KMS-11 (cell line): ENCODE data around the gene CAMKMT.

Experiments
- H2AFZ ChIP-seq: fragments of 200-600 bp; sonication (generic); 2 replicates; pipeline ENCODE4 v1.6.1; 2016; ENCODE audit warnings: antibody characterized with exemption, mixed run types, low read depth
- H3K27ac ChIP-seq: fragments of 200-600 bp; sonication (generic); 2 replicates; pipeline ENCODE4 v1.6.1; 2016; ENCODE audit warnings: mild to moderate bottlenecking, mixed run types
- H3K27me3 ChIP-seq: fragments of 200-600 bp; sonication (generic); 2 replicates; pipeline ENCODE4 v1.6.1; 2017; ENCODE audit warnings: mild to moderate bottlenecking, low read depth, mixed run types, moderate library complexity; ENCODE audit not compliant: insufficient read depth
- H3K36me3 ChIP-seq: fragments of 200-600 bp; sonication (generic); 2 replicates; pipeline ENCODE4 v1.6.1; 2017; ENCODE audit warnings: mild to moderate bottlenecking, mixed run types; ENCODE audit not compliant: insufficient read depth
- H3K4me1 ChIP-seq: fragments of 200-600 bp; sonication (generic); 2 replicates; pipeline ENCODE4 v1.6.1; 2016; ENCODE audit warnings: mild to moderate bottlenecking, low read depth, mixed run types; ENCODE audit not compliant: poor library complexity, severe bottlenecking
- H3K4me2 ChIP-seq: fragments of 200-600 bp; sonication (generic); 2 replicates; pipeline ENCODE4 v1.7.0; 2016; ENCODE audit warnings: mild to moderate bottlenecking, mixed run types
- H3K4me3 ChIP-seq: fragments of 200-600 bp; sonication (generic); IDR thresholded peaks from 2 replicates; pipeline ENCODE4 v1.6.1; 2017; ENCODE audit warnings: low read depth, low read length, mixed read lengths; ENCODE audit not compliant: insufficient read depth
- H3K79me2 ChIP-seq: fragments of 200-600 bp; sonication (generic); 2 replicates; pipeline ENCODE4 v1.6.1; 2016; ENCODE audit warnings: low read depth, mixed run types; ENCODE audit not compliant: insufficient read depth
- H3K9ac ChIP-seq: fragments of 200-600 bp; sonication (generic); 2 replicates; pipeline ENCODE4 v1.6.1; 2016; ENCODE audit warnings: mild to moderate bottlenecking, mixed run types
- H4K20me1 ChIP-seq: fragments of 200-600 bp; sonication (generic); 2 replicates; pipeline ENCODE4 v1.6.1; 2016; ENCODE audit warnings: mild to moderate bottlenecking, mixed run types; ENCODE audit not compliant: insufficient read depth
- CTCF ChIP-seq: fragments of 200-600 bp; sonication (generic); conservative IDR thresholded peaks from 2 replicates; pipeline ENCODE4 v1.6.1; 2017; ENCODE audit warnings: low read depth, mild to moderate bottlenecking, antibody characterized with exemption, low read length, moderate library complexity, mixed read lengths

The CAMKMT gene

DNA sequence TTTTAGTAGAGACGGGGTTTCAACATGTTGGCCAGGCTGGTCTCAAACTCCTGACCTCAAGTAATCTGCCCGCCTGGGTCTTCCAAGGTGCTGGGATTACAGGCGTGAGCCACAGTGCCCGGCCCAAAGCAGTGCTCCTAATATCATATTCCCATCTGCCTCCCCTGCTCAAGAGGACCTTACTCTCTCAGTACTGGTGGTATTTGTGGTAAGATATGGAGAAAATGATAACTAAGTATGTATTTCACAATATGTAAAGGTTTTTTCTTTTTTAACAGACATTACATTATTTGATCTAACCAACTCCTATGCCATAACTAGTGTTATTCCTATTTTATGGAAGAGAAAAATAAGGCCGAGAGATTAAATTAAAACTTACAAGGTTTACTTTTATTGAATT, 201.0 kb downstream of the CAMKMT start:
- no peak for TF ChIP-seq CTCF
- no peaks in the 10 kb centered on the region for H3K4me1 ChIP-seq
- no peaks in the 10 kb centered on the region for H3K36me3 ChIP-seq
- H3K79me2 ChIP-seq, result no peaks in the 10 kb centered on the region
- no peak overlapping the region for H3K4me3 ChIP-seq
- H3K4me2 ChIP-seq, result no peak overlapping the region
- H3K9ac ChIP-seq, result no peak overlapping the region
- H3K27me3 ChIP-seq, result no peaks in the 10 kb centered on the region
- no peak overlapping the region for H2AFZ ChIP-seq
- H4K20me1 ChIP-seq, result no peaks in the 10 kb centered on the region
- H3K27ac ChIP-seq, result no peak overlapping the region

DNA sequence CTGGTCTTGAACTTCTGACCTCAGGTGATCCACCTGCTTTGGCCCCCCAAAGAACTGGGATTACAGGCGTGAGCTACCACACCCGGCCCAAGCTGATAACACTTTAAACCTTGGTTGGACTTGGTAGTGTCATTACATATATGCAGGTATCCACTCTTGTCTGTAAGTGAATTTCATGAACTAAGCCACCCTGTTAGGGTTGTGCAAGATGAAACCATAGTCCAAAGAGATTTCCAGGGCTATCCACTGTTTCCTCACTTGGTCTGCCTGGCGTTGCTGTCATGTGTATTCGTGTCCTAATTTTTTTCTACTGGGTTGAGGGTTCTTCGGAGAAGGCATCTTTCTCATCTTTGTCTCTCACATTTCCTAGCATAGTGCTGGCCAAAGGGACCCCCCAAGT, 203.0 kb downstream of the CAMKMT start:
- Histone ChIP-seq H3K4me1 (no peaks in the 10 kb centered on the region), H3K27me3 (no peaks in the 10 kb centered on the region), H3K4me3 (no peak overlapping the region), H3K36me3 (no peaks in the 10 kb centered on the region), H4K20me1 (no peaks in the 10 kb centered on the region), H3K4me2 (no peak overlapping the region), H3K9ac (no peak overlapping the region), H3K27ac (no peak overlapping the region), H3K79me2 (no peaks in the 10 kb centered on the region), H2AFZ (no peak overlapping the region)
- no peak for TF ChIP-seq CTCF

DNA sequence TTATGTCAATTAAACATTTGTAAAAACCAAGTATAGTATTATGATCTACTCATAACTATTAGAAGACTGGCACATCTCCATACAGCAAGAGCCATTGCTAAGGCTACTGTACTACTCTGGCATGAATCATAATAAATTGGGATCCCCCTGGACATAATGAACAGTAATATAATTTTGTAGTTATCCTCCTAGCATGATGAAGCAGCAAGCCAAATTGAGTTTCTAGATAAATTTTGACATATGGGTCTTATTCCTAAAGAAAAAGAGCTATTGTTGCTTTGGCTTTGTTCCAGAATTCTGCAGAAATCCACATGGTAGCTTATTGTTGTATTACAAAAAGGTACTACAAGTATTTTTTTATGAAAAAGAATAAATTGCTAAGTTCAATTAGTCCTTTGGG, 204.3 kb downstream of the CAMKMT start:
- no peak overlapping the region for H3K4me2 ChIP-seq
- H3K4me1 ChIP-seq, result peaks cover 8% of the 10 kb centered on the region
- H3K79me2 ChIP-seq, result no peaks in the 10 kb centered on the region
- H3K27me3 ChIP-seq, result no peaks in the 10 kb centered on the region
- no peak overlapping the region for H3K4me3 ChIP-seq
- no peak for TF ChIP-seq CTCF
- no peak overlapping the region for H3K9ac ChIP-seq
- H3K27ac ChIP-seq, result no peak overlapping the region
- H3K36me3 ChIP-seq, result no peaks in the 10 kb centered on the region
- H2AFZ ChIP-seq, result no peak overlapping the region
- no peaks in the 10 kb centered on the region for H4K20me1 ChIP-seq

- no peak overlapping the region for H3K27ac ChIP-seq
- no peaks in the 10 kb centered on the region for H3K36me3 ChIP-seq
- H4K20me1 ChIP-seq, result no peaks in the 10 kb centered on the region
- no peak overlapping the region for H3K4me2 ChIP-seq
- no peak overlapping the region for H2AFZ ChIP-seq
- no peak overlapping the region for H3K4me3 ChIP-seq
- no peak for TF ChIP-seq CTCF
- peaks cover 9% of the 10 kb centered on the region for H3K4me1 ChIP-seq
- H3K27me3 ChIP-seq, result no peaks in the 10 kb centered on the region
- no peak overlapping the region for H3K9ac ChIP-seq
- H3K79me2 ChIP-seq, result no peaks in the 10 kb centered on the region
Measured at GRCh38 chr2:44569491-44569890, 207.7 kb downstream of the CAMKMT start.

GRCh38 chr2:44570271-44570670, 208.5 kb downstream of the CAMKMT start:
- H2AFZ ChIP-seq, result no peak overlapping the region
- no peaks in the 10 kb centered on the region for H4K20me1 ChIP-seq
- no peak overlapping the region for H3K4me3 ChIP-seq
- H3K27ac ChIP-seq, result no peak overlapping the region
- no peak overlapping the region for H3K4me2 ChIP-seq
- H3K36me3 ChIP-seq, result no peaks in the 10 kb centered on the region
- H3K4me1 ChIP-seq, result peaks cover 9% of the 10 kb centered on the region
- no peaks in the 10 kb centered on the region for H3K79me2 ChIP-seq
- no peaks in the 10 kb centered on the region for H3K27me3 ChIP-seq
- TF ChIP-seq CTCF, result no peak
- H3K9ac ChIP-seq, result no peak overlapping the region
